ENCODE measurements around the gene CRACDL. TPM values are rescaled to one million over a fixed set of nuclear protein-coding genes. Genes with fewer than 3 reads are reported as not detected.
"Not testable (repeated sequence)": the region's sequence is repeated elsewhere in the genome, so short reads cannot be mapped to it uniquely, and the experiment has no call there.

The CRACDL gene
- total RNA-seq, 1 experiment from 2014 or later, result 2.4 TPM

- no peak overlapping the region for H3K4me3 ChIP-seq (ENCODE audit: low read depth in 2 of 2, low read length in 2 of 2)
- in situ Hi-C loops (cut with HindIII; ENCODE audit: low pct_unique_long_range_greater_than_20kb, low sequenced_read_pairs) (no loop called here), intact Hi-C loops (cut with micrococcal nuclease; ENCODE audit: unreplicated experiment) (no loop called here)
- no peak for TF ChIP-seq TCF7L2 (IDR thresholded peaks at IDR 0.05; ENCODE audit: low read depth, low read length)
- TF ChIP-seq REST (IDR thresholded peaks at IDR 0.05; ENCODE audit: insufficient read depth in 1 of 2, low read depth in 2 of 2, low read length in 1 of 2), result no peak
- no peak for TF ChIP-seq SIN3A (IDR thresholded peaks at IDR 0.05; ENCODE audit: borderline replicate concordance, insufficient read depth, low read depth, low read length)
- TF ChIP-seq POLR2AphosphoS5 (IDR thresholded peaks at IDR 0.05; ENCODE audit: low read depth, low read length), result no peak
- no peak for TF ChIP-seq CTCF (IDR thresholded peaks at IDR 0.05)
- no peaks in the 10 kb centered on the region for H3K4me1 ChIP-seq (ENCODE audit: control insufficient read depth, insufficient read depth, low read length)
- ATAC-seq (no peak), DNase-seq (ENCODE audit: low read depth, low spot score) (no peak)
- H3K36me3 ChIP-seq (ENCODE audit: control insufficient read depth, insufficient read depth, low read length), result no peaks in the 10 kb centered on the region
- BruUV-seq (replicated peaks), result no TSS peak
- ChIA-PET POLR2A (no interaction called here), CTCF (no interaction called here)
- H3K27me3 ChIP-seq (ENCODE audit: control insufficient read depth, insufficient read depth, low read length), result peaks cover 8% of the 10 kb centered on the region; the same call in 1 of the 2 replicates
- no peaks in the 10 kb centered on the region for H3K9me3 ChIP-seq (ENCODE audit: control insufficient read depth, insufficient read depth, low read depth, low read length)
- H3K27ac ChIP-seq (ENCODE audit: low read length), result no peak overlapping the region
Measured at GRCh38 chr2:98757904-98758421, 178.1 kb downstream of the CRACDL start.

DNA sequence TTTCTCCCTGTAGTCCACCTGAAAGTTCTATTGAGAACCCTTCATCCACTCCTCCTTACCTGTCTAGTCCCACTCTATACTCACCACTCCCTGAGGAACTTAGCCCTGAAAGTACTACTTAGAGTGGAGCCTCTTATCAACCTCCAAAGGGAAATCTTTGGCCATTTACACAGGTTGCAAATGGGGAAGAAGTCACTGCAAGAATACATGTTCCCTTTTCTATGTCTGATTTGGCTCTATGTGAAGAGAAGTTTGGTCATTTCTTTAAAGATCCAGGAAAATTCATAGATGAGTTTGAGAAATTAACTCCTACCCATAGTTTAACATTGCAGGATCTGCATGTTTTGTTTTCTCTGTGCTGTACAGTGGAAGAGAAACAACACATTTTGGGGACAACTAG lies 182.2 kb downstream of the CRACDL start:
- no peak overlapping the region for H3K27ac ChIP-seq (ENCODE audit: low read length)
- no peak for DNase-seq (ENCODE audit: low read depth, low spot score)
- intact Hi-C loops (cut with micrococcal nuclease; ENCODE audit: unreplicated experiment) (no loop called here), in situ Hi-C loops (cut with HindIII; ENCODE audit: low pct_unique_long_range_greater_than_20kb, low sequenced_read_pairs) (no loop called here)
- no peaks in the 10 kb centered on the region for H3K4me1 ChIP-seq (ENCODE audit: control insufficient read depth, insufficient read depth, low read length)
- POLR2A ChIA-PET, result no interaction called here
- TF ChIP-seq TCF7L2 (IDR thresholded peaks at IDR 0.05; ENCODE audit: low read depth, low read length) (no peak), SIN3A (IDR thresholded peaks at IDR 0.05; ENCODE audit: borderline replicate concordance, insufficient read depth, low read depth, low read length) (no peak), CTCF (IDR thresholded peaks at IDR 0.05) (no peak)
- peaks cover 8% of the 10 kb centered on the region; the same call in 1 of the 2 replicates for H3K27me3 ChIP-seq (ENCODE audit: control insufficient read depth, insufficient read depth, low read length)
- BruUV-seq (replicated peaks), result no TSS peak
- CTCF ChIA-PET, result no interaction called here
- no peaks in the 10 kb centered on the region for H3K36me3 ChIP-seq (ENCODE audit: control insufficient read depth, insufficient read depth, low read length)
- no peak overlapping the region for H3K4me3 ChIP-seq (ENCODE audit: low read depth in 2 of 2, low read length in 2 of 2)
- no peak for ATAC-seq
- no peaks in the 10 kb centered on the region for H3K9me3 ChIP-seq (ENCODE audit: control insufficient read depth, insufficient read depth, low read depth, low read length)

GRCh38 chr2:98752711-98753110 lies 183.3 kb downstream of the CRACDL start:
- BruUV-seq (replicated peaks); DNase-seq (ENCODE audit: low read depth, low spot score); intact Hi-C loops (cut with micrococcal nuclease; ENCODE audit: unreplicated experiment); H3K4me3 ChIP-seq (ENCODE audit: low read depth in 2 of 2, low read length in 2 of 2); CTCF ChIA-PET; POLR2A ChIA-PET; in situ Hi-C loops (cut with HindIII; ENCODE audit: low pct_unique_long_range_greater_than_20kb, low sequenced_read_pairs); ATAC-seq; H3K4me1 ChIP-seq (ENCODE audit: control insufficient read depth, insufficient read depth, low read length); H3K27me3 ChIP-seq (ENCODE audit: control insufficient read depth, insufficient read depth, low read length); H3K27ac ChIP-seq (ENCODE audit: low read length); H3K9me3 ChIP-seq (ENCODE audit: control insufficient read depth, insufficient read depth, low read depth, low read length); H3K36me3 ChIP-seq (ENCODE audit: control insufficient read depth, insufficient read depth, low read length): not testable (repeated sequence)

All from Panc1 (cell line).